Measurements from ENCODE around the gene CIDEA. TPM values are rescaled to one million over a fixed set of nuclear protein-coding genes. Genes with fewer than 3 reads are reported as not detected.
"Not testable (repeated sequence)": the region's sequence is repeated elsewhere in the genome, so short reads cannot be mapped to it uniquely, and the experiment has no call there.

Gene CIDEA
- not detected for polyA plus RNA-seq (ENCODE audit: insufficient read length in 3 of 3)

GRCh38 chr18:12254136-12254819, at the start of gene CIDEA:
CIDEA (plus strand) TSS chr18:12254361; CDS start chr18:12254384, 23 bp downstream.
- DNase-seq (ENCODE audit: low read depth in 3 of 3, low spot score in 2 of 3): no peak

- DNase-seq (ENCODE audit: low read depth in 3 of 3, low spot score in 2 of 3): not testable (repeated sequence)
Measured at GRCh38 chr18:12208296-12209153, 45.6 kb upstream of the CIDEA start.

- DNase-seq (ENCODE audit: low read depth in 3 of 3, low spot score in 2 of 3): not testable (repeated sequence)
Measured at GRCh38 chr18:12212308-12212707, 41.9 kb upstream of the CIDEA start.

GRCh38 chr18:12214296-12215005, 39.7 kb upstream of the CIDEA start:
- not testable (repeated sequence) for DNase-seq (ENCODE audit: low read depth in 3 of 3, low spot score in 2 of 3)

- not testable (repeated sequence) for DNase-seq (ENCODE audit: low read depth in 3 of 3, low spot score in 2 of 3)
Measured at GRCh38 chr18:12216471-12216870, 37.7 kb upstream of the CIDEA start.

- DNase-seq (ENCODE audit: low read depth in 3 of 3, low spot score in 2 of 3): not testable (repeated sequence)
Measured at GRCh38 chr18:12218603-12219002, 35.6 kb upstream of the CIDEA start.

- DNase-seq (ENCODE audit: low read depth in 3 of 3, low spot score in 2 of 3): not testable (repeated sequence)
Measured at GRCh38 chr18:12222041-12222440, 32.1 kb upstream of the CIDEA start.

- not testable (repeated sequence) for DNase-seq (ENCODE audit: low read depth in 3 of 3, low spot score in 2 of 3)
Measured at GRCh38 chr18:12223326-12223725, 30.8 kb upstream of the CIDEA start.

- not testable (repeated sequence) for DNase-seq (ENCODE audit: low read depth in 3 of 3, low spot score in 2 of 3)
Measured at GRCh38 chr18:12226807-12227206, 27.4 kb upstream of the CIDEA start.

GRCh38 chr18:12227399-12228186, 26.6 kb upstream of the CIDEA start:
- not testable (repeated sequence) for DNase-seq (ENCODE audit: low read depth in 3 of 3, low spot score in 2 of 3)

- DNase-seq (ENCODE audit: low read depth in 3 of 3, low spot score in 2 of 3): not testable (repeated sequence)
Measured at GRCh38 chr18:12228308-12228707, 25.9 kb upstream of the CIDEA start.

- DNase-seq (ENCODE audit: low read depth in 3 of 3, low spot score in 2 of 3): not testable (repeated sequence)
Measured at GRCh38 chr18:12230561-12230960, 23.6 kb upstream of the CIDEA start.

- no peak for DNase-seq (ENCODE audit: low read depth in 3 of 3, low spot score in 2 of 3)
Measured at GRCh38 chr18:12231040-12231882, 22.9 kb upstream of the CIDEA start.

GRCh38 chr18:12231986-12232385, 22.2 kb upstream of the CIDEA start:
- no peak for DNase-seq (ENCODE audit: low read depth in 3 of 3, low spot score in 2 of 3)

GRCh38 chr18:12233378-12233777, 20.8 kb upstream of the CIDEA start:
- DNase-seq (ENCODE audit: low read depth in 3 of 3, low spot score in 2 of 3): no peak

- no peak for DNase-seq (ENCODE audit: low read depth in 3 of 3, low spot score in 2 of 3)
Measured at GRCh38 chr18:12234451-12235190, 19.5 kb upstream of the CIDEA start.

- no peak for DNase-seq (ENCODE audit: low read depth in 3 of 3, low spot score in 2 of 3)
Measured at GRCh38 chr18:12236141-12236540, 18.0 kb upstream of the CIDEA start.

GRCh38 chr18:12236934-12237832, 17.0 kb upstream of the CIDEA start:
- no peak for DNase-seq (ENCODE audit: low read depth in 3 of 3, low spot score in 2 of 3)
